Psoas muscle (tissue), 8 donors: ENCODE measurements around the gene FBXL20. TPM values are rescaled to one million over a fixed set of nuclear protein-coding genes. Genes with fewer than 3 reads are reported as not detected.
"Not testable (repeated sequence)": the region's sequence is repeated elsewhere in the genome, so short reads cannot be mapped to it uniquely, and the experiment has no call there.

Experiments
- ATAC-seq, 4 donors: fragments of 200-7000 bp; cut with Tn5 transposase; one replicate each; pipeline ENCODE4 v1.9.1; 2020; ENCODE audit warnings: moderate library complexity in 3 of 4, mild to moderate bottlenecking in 2 of 4
- DNase-seq, 2 donors: peaks; one replicate each; pipeline ENCODE4 v3.0.0-alpha.2; 2020
- H3K27ac ChIP-seq: fragments of 200-600 bp; one replicate; pipeline ENCODE4 v1.8.0; 2022
- H3K27me3 ChIP-seq, 3 donors: fragments of 200-600 bp in 1 of 3; one replicate each; pipeline versions ENCODE4 v1.6.1 to v1.8.0; 2013 to 2022; ENCODE audit warnings: low read length in 2 of 3, mild to moderate bottlenecking in 2 of 3, moderate library complexity in 1 of 3; ENCODE audit not compliant: insufficient read depth in 3 of 3
- H3K36me3 ChIP-seq, 2 donors: fragments of 200-600 bp in 1 of 2; one replicate each; pipeline versions ENCODE4 v1.6.1 to v1.8.0; 2013 to 2022; ENCODE audit warnings: low read depth in 1 of 2, mild to moderate bottlenecking in 1 of 2, moderate library complexity in 1 of 2; ENCODE audit not compliant: insufficient read depth in 1 of 2
- H3K4me1 ChIP-seq: fragments of 200-600 bp; one replicate; pipeline ENCODE4 v1.8.0; 2022
- H3K4me3 ChIP-seq: fragments of 200-600 bp; one replicate; pipeline ENCODE4 v1.8.0; 2022; ENCODE audit warnings: mild to moderate bottlenecking
- H3K9me3 ChIP-seq: fragments of 200-600 bp; one replicate; pipeline ENCODE4 v1.8.0; 2022
- CTCF ChIP-seq: fragments of 200-600 bp; IDR thresholded peaks from one replicate; pipeline ENCODE4 v1.8.0; 2022; ENCODE audit warnings: antibody characterized with exemption
- WGBS, 3 donors: extraction: QIAGEN DNeasy Blood & Tissue Kit; methylation state at CpG; one replicate each; pipeline versions ENCODE4 v1.1.6 to v1.1.7; 2013; 5-methylcytosine and 5-hydroxymethylcytosine counted together
- intact Hi-C, 2 donors: fragments of 100-400 bp; cut with DNase I; formaldehyde crosslinking; loops; one replicate each; pipeline versions ENCODE4 v1.11.0 to v1.14.2; 2022
- polyA plus RNA-seq, 3 donors: library from polyadenylated mRNA; stranded (reverse); fragments of 200-250 nt; gene quantifications; one replicate each; pipeline ENCODE4 v1.2.3, GENCODE V29; 2013
- total RNA-seq, 4 donors: library from RNA; stranded (reverse); fragmentation: NEBNext Ultra II Directional in 2 of 4; extraction: Animal tissue kit (Norgen Biotek cat#: 25700) in 2 of 4; gene quantifications; one replicate each; pipeline versions ENCODE4 v1.2.1 to v1.2.4, GENCODE V29; 2021 to 2023
- donor health status: healthy with polysubstance abuse.
- donor health status: DM: no; HTN: no; CAD: no; lungs with moderate emphysema.
- donor health status: Bipolar disorder and iron deficiency.
- donor health status: healthy.
- donor health status: DM: yes; HTN: yes; CAD: no.
- donor health status: DM: no; HTN: no; CAD: no.
- donor health status: DM: no; HTN: no; CAD: no.
- donor health status: DM: yes; HTN: yes; CAD: no.

FBXL20 gene
- total and polyA plus RNA-seq, 7 donors = 0.89 to 8.7 (median 8.0) TPM

- intact Hi-C loops = no loop called here
- no peak overlapping the region for H3K27ac ChIP-seq
- no peak for ATAC-seq
- H3K36me3 ChIP-seq = peaks cover 8 to 100% of the 10 kb centered on the region in 2 donors
- H3K27me3 ChIP-seq = no peaks in the 10 kb centered on the region
- no peak overlapping the region for H3K4me3 ChIP-seq
- no peaks in the 10 kb centered on the region for H3K9me3 ChIP-seq
- no peak for TF ChIP-seq CTCF
- no peak for DNase-seq
- H3K4me1 ChIP-seq = no peaks in the 10 kb centered on the region
These were observed 41.9 kb upstream of the FBXL20 start for GRCh38 chr17:39443326-39443725.

- H3K27ac ChIP-seq, DNase-seq, H3K27me3 ChIP-seq, ATAC-seq, H3K4me1 ChIP-seq, H3K9me3 ChIP-seq, H3K4me3 ChIP-seq: not testable (repeated sequence)
- peaks cover 11 to 100% of the 10 kb centered on the region in 2 donors for H3K36me3 ChIP-seq
- WGBS, 3 donors = 97 to 98% (median 97%) methylated on average over 2 of the region's 2 CpGs
- intact Hi-C loops = loop anchor here in 1 of 2 donors (10.0 kb wide), 1 partner anchor 75 kb away; no protein-coding TSS in a partner anchor
These were observed 38.4 kb upstream of the FBXL20 start for GRCh38 chr17:39439868-39440267.

- Histone ChIP-seq H3K27ac (no peak overlapping the region), H3K4me3 (no peak overlapping the region), H3K36me3 (peaks cover 12 to 100% of the 10 kb centered on the region in 2 donors), H3K4me1 (no peaks in the 10 kb centered on the region), H3K27me3 (no peaks in the 10 kb centered on the region), H3K9me3 (no peaks in the 10 kb centered on the region)
- no peak for ATAC-seq
- 95 to 97% (median 97%) methylated on average over 4 of the region's 4 CpGs for WGBS, 3 donors
- DNase-seq = peak in 1 of 2 donors; percentile 12
- intact Hi-C loops = no loop called here
- no peak for TF ChIP-seq CTCF
These were observed 28.2 kb upstream of the FBXL20 start for GRCh38 chr17:39429600-39429999.

- ATAC-seq = no peak
- WGBS, 3 donors = 76 to 87% (median 84%) methylated on average over 1 of the region's 1 CpG
- Histone ChIP-seq H3K4me3 (no peak overlapping the region), H3K36me3 (peaks cover 6 to 98% of the 10 kb centered on the region in 2 donors), H3K4me1 (no peaks in the 10 kb centered on the region), H3K9me3 (no peaks in the 10 kb centered on the region), H3K27me3 (no peaks in the 10 kb centered on the region), H3K27ac (no peak overlapping the region)
- intact Hi-C loops = no loop called here
- TF ChIP-seq CTCF = no peak
- no peak for DNase-seq
These were observed 14.7 kb upstream of the FBXL20 start for GRCh38 chr17:39416141-39416540.

GRCh38 chr17:39410279-39410678 lies 8.9 kb upstream of the FBXL20 start:
- ATAC-seq (no peak), DNase-seq (no peak)
- H3K36me3 ChIP-seq = peaks cover 26 to 98% of the 10 kb centered on the region in 2 donors
- 92 to 98% (median 96%) methylated on average over 13 of the region's 13 CpGs for WGBS, 3 donors
- intact Hi-C loops = no loop called here
- H3K4me1 ChIP-seq = no peaks in the 10 kb centered on the region
- no peaks in the 10 kb centered on the region for H3K9me3 ChIP-seq
- TF ChIP-seq CTCF = no peak
- no peak overlapping the region for H3K27ac ChIP-seq
- H3K27me3 ChIP-seq = no peaks in the 10 kb centered on the region
- H3K4me3 ChIP-seq = no peak overlapping the region
